Stimulated activated naive B cell treated with anti-CD40 and anti-IgM and Interleukin-4, amounts not matched to agents 10 μg/mL and 1 μg/mL and 100 μg/mL, for 72 hours (primary cell): ENCODE measurements around the gene HUS1.
A peak's percentile ranks its signal among the peaks of the same experiment; 100 is the strongest.

Experiments used
- ATAC-seq, 2 donors: fragments of 150-1000 bp; cut with Tn5 transposase; replicated peaks; 2 replicates each; pipeline ENCODE4 v1.10.0; 2021; ENCODE audit warnings: moderate library complexity in 1 of 2
- DNase-seq: peaks from one replicate; pipeline ENCODE4 v3.0.0; 2021
- H3K27ac Mint-ChIP-seq: one replicate; pipeline ENCODE4 v1.8.0; 2022; ENCODE audit warnings: mild to moderate bottlenecking, mixed read lengths
- H3K27me3 Mint-ChIP-seq, 2 donors: one replicate each; pipeline ENCODE4 v1.8.0; 2022; ENCODE audit warnings: mixed read lengths in 2 of 2
- H3K36me3 Mint-ChIP-seq, 2 donors: one replicate each; pipeline ENCODE4 v1.8.0; 2022; ENCODE audit warnings: mixed read lengths in 2 of 2, mild to moderate bottlenecking in 1 of 2
- H3K4me1 Mint-ChIP-seq, 2 donors: one replicate each; pipeline ENCODE4 v1.8.0; 2022; ENCODE audit warnings: mixed read lengths in 2 of 2, mild to moderate bottlenecking in 1 of 2
- H3K4me3 Mint-ChIP-seq, 2 donors: one replicate each; pipeline ENCODE4 v1.8.0; 2022; ENCODE audit warnings: mild to moderate bottlenecking in 2 of 2, mixed read lengths in 2 of 2, moderate library complexity in 1 of 2
- H3K9me3 Mint-ChIP-seq, 2 donors: one replicate each; pipeline ENCODE4 v1.8.0; 2022; ENCODE audit warnings: mixed read lengths in 2 of 2, mild to moderate bottlenecking in 1 of 2

Gene HUS1

GRCh38 chr7:47967123-47967522 is 12.3 kb downstream of the HUS1 start:
- Mint-ChIP-seq H3K9me3 (no peaks in the 10 kb centered on the region), H3K27ac (peak overlapping the region; percentile 56), H3K27me3 (no peaks in the 10 kb centered on the region), H3K36me3 (peaks cover 55 to 71% of the 10 kb centered on the region in 2 donors), H3K4me1 (peaks cover 20 to 29% of the 10 kb centered on the region in 2 donors), H3K4me3 (no peak overlapping the region)
- ATAC-seq = no peak
- DNase-seq = no peak

DNA sequence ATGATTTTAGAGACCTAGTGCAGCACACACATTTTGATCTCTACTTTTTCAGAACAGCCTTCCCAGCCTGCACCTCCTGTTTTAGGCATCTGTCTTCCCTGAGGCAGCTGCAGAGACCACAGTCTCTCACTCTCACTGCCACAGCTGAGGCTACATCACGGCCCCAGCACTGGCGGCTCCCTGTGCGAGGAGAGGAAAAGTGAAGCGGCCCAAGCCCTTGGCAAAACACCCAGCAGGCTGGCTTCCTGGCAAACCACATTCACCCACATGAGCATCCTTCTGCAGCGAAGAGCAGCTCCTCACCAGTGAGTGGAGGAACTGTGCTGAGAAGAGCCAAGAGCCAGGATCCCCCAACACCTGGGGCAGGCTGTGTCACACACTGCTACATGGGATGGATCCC is 14.0 kb downstream of the HUS1 start:
- Mint-ChIP-seq H3K4me3 (no peak overlapping the region), H3K27me3 (no peaks in the 10 kb centered on the region), H3K4me1 (peaks cover 20 to 24% of the 10 kb centered on the region in 2 donors), H3K9me3 (no peaks in the 10 kb centered on the region), H3K27ac (no peak overlapping the region), H3K36me3 (peaks cover 63 to 76% of the 10 kb centered on the region in 2 donors)
- ATAC-seq = no peak
- DNase-seq = no peak

DNA sequence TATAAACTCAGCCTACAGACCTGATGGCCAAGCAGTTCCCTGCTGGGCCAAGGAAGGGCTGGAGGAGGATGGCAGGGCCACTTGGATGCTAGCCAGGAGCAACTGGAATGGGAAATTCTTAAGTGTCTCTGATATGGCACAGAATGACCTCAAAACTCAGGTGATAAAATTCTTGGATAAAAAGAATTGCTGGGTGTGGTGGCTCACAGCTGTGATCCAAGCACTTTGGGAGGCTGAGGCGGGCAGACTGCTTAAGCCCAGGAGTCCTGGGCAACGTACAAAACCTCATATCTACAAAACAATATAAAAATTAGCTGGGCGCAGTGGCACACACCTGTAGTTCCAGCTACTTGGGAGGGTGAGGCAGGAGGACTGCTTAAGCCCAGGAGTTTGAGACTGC is 17.2 kb downstream of the HUS1 start:
- ATAC-seq (no peak), DNase-seq (no peak)
- H3K36me3 Mint-ChIP-seq = peaks cover 55 to 69% of the 10 kb centered on the region in 2 donors
- H3K4me3 Mint-ChIP-seq = no peak overlapping the region
- no peaks in the 10 kb centered on the region for H3K27me3 Mint-ChIP-seq
- H3K4me1 Mint-ChIP-seq = peaks cover 0 to 9% of the 10 kb centered on the region in 2 donors
- no peaks in the 10 kb centered on the region for H3K9me3 Mint-ChIP-seq
- H3K27ac Mint-ChIP-seq = no peak overlapping the region

DNA sequence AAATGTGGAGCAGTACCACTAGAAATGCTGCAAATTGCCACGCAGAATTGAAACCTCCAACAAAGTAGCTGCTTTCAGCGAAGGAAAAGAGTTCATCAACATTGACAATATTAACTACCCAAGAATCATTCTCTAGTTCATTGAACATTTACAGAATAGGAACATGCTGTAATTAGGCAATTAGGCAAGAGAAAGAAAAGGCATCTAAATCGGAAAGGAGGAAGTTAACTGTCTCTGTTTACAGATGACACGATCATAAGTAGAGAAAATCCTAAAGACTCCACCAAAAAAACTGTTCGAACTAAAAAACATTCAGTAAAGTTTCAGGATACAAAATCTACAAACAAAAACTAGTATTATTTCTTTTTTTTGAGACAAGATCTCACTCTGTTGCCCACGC is 22.3 kb downstream of the HUS1 start:
- Mint-ChIP-seq H3K4me1 (peaks cover 8 to 9% of the 10 kb centered on the region in 2 donors), H3K36me3 (peaks cover 35 to 50% of the 10 kb centered on the region in 2 donors), H3K27me3 (no peaks in the 10 kb centered on the region), H3K4me3 (no peak overlapping the region), H3K27ac (no peak overlapping the region), H3K9me3 (no peaks in the 10 kb centered on the region)
- ATAC-seq = no peak
- DNase-seq = no peak

DNA sequence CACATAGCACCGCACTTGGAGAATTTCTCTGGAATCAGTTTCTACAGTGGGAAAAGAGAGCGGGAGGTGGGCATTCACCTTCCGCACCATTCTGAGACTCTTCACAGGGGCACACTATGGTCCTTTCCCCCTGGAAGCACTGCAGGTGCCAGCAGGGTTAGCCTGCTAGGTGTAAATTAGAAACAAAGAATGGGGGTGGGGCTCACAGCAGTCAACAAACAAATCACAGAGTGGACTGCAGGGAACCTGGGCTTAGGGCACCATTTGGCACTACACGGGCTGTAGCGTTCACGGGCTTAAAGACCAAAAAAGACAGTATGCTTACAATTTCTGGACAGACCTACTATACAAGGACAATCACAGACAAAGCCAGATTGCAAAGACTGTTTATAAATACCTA is 23.2 kb downstream of the HUS1 start:
- H3K9me3 Mint-ChIP-seq = no peaks in the 10 kb centered on the region
- H3K4me1 Mint-ChIP-seq = peaks cover 8 to 9% of the 10 kb centered on the region in 2 donors
- H3K27me3 Mint-ChIP-seq = no peaks in the 10 kb centered on the region
- no peak for DNase-seq
- no peak overlapping the region for H3K4me3 Mint-ChIP-seq
- ATAC-seq = no peak
- H3K36me3 Mint-ChIP-seq = peaks cover 28 to 43% of the 10 kb centered on the region in 2 donors
- H3K27ac Mint-ChIP-seq = no peak overlapping the region

GRCh38 chr7:47954231-47954911 is 25.0 kb downstream of the HUS1 start:
- no peak for DNase-seq
- Mint-ChIP-seq H3K27me3 (no peaks in the 10 kb centered on the region), H3K36me3 (peaks cover 21 to 36% of the 10 kb centered on the region in 2 donors), H3K4me3 (no peak overlapping the region), H3K27ac (no peak overlapping the region), H3K4me1 (peaks cover 8 to 9% of the 10 kb centered on the region in 2 donors), H3K9me3 (no peaks in the 10 kb centered on the region)
- ATAC-seq = peak; percentile 31 to 42

DNA sequence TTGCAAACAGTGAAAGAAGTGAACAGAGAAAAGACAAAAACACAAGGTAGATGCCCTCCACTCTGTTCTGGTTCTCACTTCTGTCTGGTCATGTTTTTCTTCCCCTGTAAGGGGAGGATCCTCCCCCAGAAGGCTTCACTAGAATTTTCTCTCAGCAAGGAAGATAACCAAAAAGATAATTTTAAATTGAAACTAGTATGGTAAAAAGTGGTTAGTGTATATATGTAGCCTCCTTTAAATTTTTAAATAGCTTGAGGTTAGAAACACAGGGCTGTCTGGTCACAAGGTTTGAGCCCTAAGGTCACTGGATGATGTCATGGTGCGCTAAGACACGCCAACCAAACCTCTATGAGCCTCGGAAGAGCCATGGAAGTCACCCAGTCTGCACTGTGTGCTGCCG is 25.6 kb downstream of the HUS1 start:
- H3K4me3 Mint-ChIP-seq = no peak overlapping the region
- no peaks in the 10 kb centered on the region for H3K9me3 Mint-ChIP-seq
- no peaks in the 10 kb centered on the region for H3K27me3 Mint-ChIP-seq
- no peak for DNase-seq
- peak; percentile 64 to 85 for ATAC-seq
- no peak overlapping the region for H3K27ac Mint-ChIP-seq
- H3K4me1 Mint-ChIP-seq = peaks cover 8 to 9% of the 10 kb centered on the region in 2 donors
- peaks cover 21 to 36% of the 10 kb centered on the region in 2 donors for H3K36me3 Mint-ChIP-seq

GRCh38 chr7:47952224-47952623 is 27.2 kb downstream of the HUS1 start:
- Mint-ChIP-seq H3K27ac (no peak overlapping the region), H3K4me1 (peaks cover 8 to 9% of the 10 kb centered on the region in 2 donors), H3K9me3 (no peaks in the 10 kb centered on the region), H3K4me3 (no peak overlapping the region), H3K27me3 (no peaks in the 10 kb centered on the region), H3K36me3 (peaks cover 14 to 23% of the 10 kb centered on the region in 2 donors)
- no peak for DNase-seq
- no peak for ATAC-seq

DNA sequence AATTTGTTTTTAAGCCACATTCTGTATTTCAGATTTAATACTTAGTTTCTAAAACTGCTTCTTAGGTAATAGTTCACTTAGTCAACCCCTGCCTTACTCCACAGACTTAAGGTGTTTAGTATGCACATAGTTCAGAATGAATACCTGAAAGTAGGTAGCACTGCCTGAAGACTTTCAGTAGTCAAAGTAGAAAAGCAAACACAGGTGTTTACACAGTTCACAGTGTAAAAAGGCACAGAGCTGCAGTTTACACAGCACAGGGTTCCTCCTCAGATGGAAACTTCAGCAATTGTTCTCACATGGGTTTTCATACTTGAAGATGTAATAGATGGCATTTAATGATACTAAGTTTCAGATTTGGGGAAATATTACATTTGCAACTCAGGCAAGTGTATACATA is 28.0 kb downstream of the HUS1 start:
- Mint-ChIP-seq H3K27me3 (peaks cover 3% of the 10 kb centered on the region in 2 donors), H3K27ac (no peak overlapping the region), H3K4me1 (peaks cover 8 to 9% of the 10 kb centered on the region in 2 donors), H3K9me3 (no peaks in the 10 kb centered on the region), H3K4me3 (no peak overlapping the region), H3K36me3 (peaks cover 11 to 19% of the 10 kb centered on the region in 2 donors)
- DNase-seq (no peak), ATAC-seq (no peak)

DNA sequence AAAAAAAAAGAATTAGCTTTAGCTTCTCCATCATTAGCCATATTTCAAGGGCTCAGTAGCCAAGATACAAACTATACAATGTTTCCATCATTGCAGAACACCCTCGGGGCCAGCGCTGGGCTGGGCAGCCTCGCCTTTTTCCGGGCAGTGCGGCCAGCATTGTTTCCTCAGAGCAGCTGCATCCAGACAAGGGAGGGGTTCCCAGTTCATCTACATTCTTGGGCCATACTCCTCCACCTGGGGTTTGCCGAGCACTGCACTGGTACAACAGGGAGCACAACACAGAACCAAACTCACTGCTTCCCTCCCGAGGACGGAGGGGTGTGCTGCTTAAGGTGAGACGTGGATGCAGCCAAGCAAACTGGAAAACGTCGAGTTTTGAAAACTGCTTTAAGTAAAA is 28.7 kb downstream of the HUS1 start:
- ATAC-seq (no peak), DNase-seq (no peak)
- Mint-ChIP-seq H3K36me3 (peaks cover 8 to 17% of the 10 kb centered on the region in 2 donors), H3K9me3 (no peaks in the 10 kb centered on the region), H3K4me3 (no peak overlapping the region), H3K27ac (no peak overlapping the region), H3K27me3 (peaks cover 5 to 6% of the 10 kb centered on the region in 2 donors), H3K4me1 (peaks cover 8 to 9% of the 10 kb centered on the region in 2 donors)

GRCh38 chr7:47949703-47950102 is 29.7 kb downstream of the HUS1 start:
- Mint-ChIP-seq H3K36me3 (peaks cover 6 to 13% of the 10 kb centered on the region in 2 donors), H3K9me3 (no peaks in the 10 kb centered on the region), H3K4me3 (no peak overlapping the region), H3K27me3 (peaks cover 5 to 6% of the 10 kb centered on the region in 2 donors), H3K4me1 (peaks cover 6 to 9% of the 10 kb centered on the region in 2 donors), H3K27ac (no peak overlapping the region)
- ATAC-seq = no peak
- DNase-seq = no peak

GRCh38 chr7:47948141-47948790 is 31.1 kb downstream of the HUS1 start, which contains the start of gene PKD1L1:
Gene PKD1L1, minus strand, starts transcription at chr7:47948466. Its CDS starts 26 bp downstream, at chr7:47948440.
- H3K27me3 Mint-ChIP-seq = peaks cover 5 to 6% of the 10 kb centered on the region in 2 donors
- H3K4me3 Mint-ChIP-seq = no peak within 1 kb of the TSS
- ATAC-seq = no peak
- H3K9me3 Mint-ChIP-seq = no peaks in the 10 kb centered on the region
- H3K36me3 Mint-ChIP-seq = no peaks in the 10 kb centered on the region
- H3K4me1 Mint-ChIP-seq = no peaks in the 10 kb centered on the region
- H3K27ac Mint-ChIP-seq = no peak within 1 kb of the TSS
- DNase-seq = no peak

- Mint-ChIP-seq H3K27ac (no peak overlapping the region), H3K36me3 (no peaks in the 10 kb centered on the region)
- ATAC-seq = no peak
Observed at GRCh38 chr7:47947355-47947749, 32.1 kb downstream of the HUS1 start.

DNA sequence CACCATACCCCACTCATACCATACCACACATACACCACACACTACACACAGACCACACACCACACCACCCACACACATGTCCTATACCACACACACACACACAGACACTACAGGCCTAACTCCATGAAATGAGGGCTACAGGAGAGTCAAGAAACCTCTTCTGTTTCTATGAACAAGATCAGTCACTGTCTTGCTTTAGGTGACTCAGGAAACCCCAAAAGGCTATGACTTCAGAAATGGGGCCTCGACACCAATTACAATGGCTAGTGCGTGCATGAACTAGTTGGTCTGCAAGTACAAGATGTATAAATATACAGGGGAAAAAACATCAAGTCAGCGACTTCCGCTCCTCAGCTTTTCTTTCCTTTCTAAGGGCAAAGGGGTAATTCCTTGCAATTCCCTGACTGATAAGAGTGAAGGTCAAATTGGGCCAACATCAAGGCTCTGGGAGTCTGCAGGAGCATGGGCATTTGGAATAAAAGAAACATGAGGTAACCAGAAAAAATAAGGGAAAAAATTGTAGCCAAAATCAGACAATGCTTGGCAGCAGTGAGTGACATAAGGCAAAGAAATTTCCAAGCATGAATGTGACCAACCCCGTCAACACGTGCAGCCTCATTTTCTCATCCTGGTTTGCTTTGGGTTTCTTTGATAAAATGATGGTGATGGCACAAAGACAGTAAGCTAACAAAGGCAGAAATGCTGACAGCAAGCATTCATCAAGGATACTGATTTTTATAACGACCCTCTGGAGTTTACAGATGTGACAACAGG is 32.6 kb downstream of the HUS1 start:
- DNase-seq (no peak), ATAC-seq (no peak)
- H3K36me3 Mint-ChIP-seq = no peaks in the 10 kb centered on the region
- peaks cover 5 to 6% of the 10 kb centered on the region in 2 donors for H3K27me3 Mint-ChIP-seq
- no peak overlapping the region for H3K27ac Mint-ChIP-seq
- H3K4me1 Mint-ChIP-seq = no peaks in the 10 kb centered on the region
- H3K9me3 Mint-ChIP-seq = no peaks in the 10 kb centered on the region
- H3K4me3 Mint-ChIP-seq = no peak overlapping the region

More at GRCh38 chr7:47947355-47947749, 32.1 kb downstream of the HUS1 start:
- DNase-seq = no peak
- Mint-ChIP-seq H3K27me3 (peaks cover 5 to 6% of the 10 kb centered on the region in 2 donors), H3K4me1 (no peaks in the 10 kb centered on the region), H3K9me3 (no peaks in the 10 kb centered on the region), H3K4me3 (no peak overlapping the region)
